GM19239 (cell line): Measurements from ENCODE around the gene VPS18.

ENCODE experiments used
- DNase-seq: peaks from one replicate; pipeline ENCODE4 v3.0.0; 2011; ENCODE audit warnings: low spot score; ENCODE audit not compliant: insufficient read length
- FAIRE-seq: peaks from 2 replicates; lab custom pipeline; 2011; peaks lifted over from hg19 to GRCh38; lab: Jason Lieb, UNC

The VPS18 gene

GRCh38 chr15:40893019-40893670 is 1.1 kb upstream of the VPS18 start:
- DNase-seq: no peak
- FAIRE-seq: no peak

- FAIRE-seq (peak; percentile 79), DNase-seq (no peak)
Measured at GRCh38 chr15:40894681-40895448, 615 bp downstream of the VPS18 start.

GRCh38 chr15:40899536-40900207 is 5.4 kb downstream of the VPS18 start:
- DNase-seq (no peak), FAIRE-seq (no peak)

GRCh38 chr15:40900256-40901052 is 6.2 kb downstream of the VPS18 start:
- DNase-seq (no peak), FAIRE-seq (no peak)

GRCh38 chr15:40901053-40901443 is 6.8 kb downstream of the VPS18 start:
- FAIRE-seq: no peak
- no peak for DNase-seq

GRCh38 chr15:40902605-40903561 is 8.6 kb downstream of the VPS18 start:
- DNase-seq (no peak), FAIRE-seq (peak; percentile 37)

GRCh38 chr15:40904552-40905201 is 10.4 kb downstream of the VPS18 start:
- no peak for DNase-seq
- no peak for FAIRE-seq

GRCh38 chr15:40906091-40906990 is 12.1 kb downstream of the VPS18 start:
- FAIRE-seq: no peak

GRCh38 chr15:40906991-40907802 is 12.9 kb downstream of the VPS18 start:
- no peak for DNase-seq
- no peak for FAIRE-seq

More at GRCh38 chr15:40906091-40906990, 12.1 kb downstream of the VPS18 start:
- peak; percentile 77 for DNase-seq

- DNase-seq (no peak), FAIRE-seq (no peak)
Measured at GRCh38 chr15:40908095-40908494, 13.8 kb downstream of the VPS18 start.

- FAIRE-seq (no peak), DNase-seq (no peak)
Measured at GRCh38 chr15:40909662-40910630, 15.7 kb downstream of the VPS18 start.

GRCh38 chr15:40911141-40911540 is 16.9 kb downstream of the VPS18 start:
- no peak for DNase-seq
- no peak for FAIRE-seq

- no peak for DNase-seq
- FAIRE-seq: no peak
Measured at GRCh38 chr15:40911693-40912092, 17.4 kb downstream of the VPS18 start.

GRCh38 chr15:40912478-40912877 is 18.2 kb downstream of the VPS18 start:
- FAIRE-seq (no peak), DNase-seq (no peak)

- DNase-seq: no peak
- no peak for FAIRE-seq
Measured at GRCh38 chr15:40914013-40914412, 19.8 kb downstream of the VPS18 start.

- DNase-seq (no peak), FAIRE-seq (no peak)
Measured at GRCh38 chr15:40914486-40914885, 20.2 kb downstream of the VPS18 start.
